GM18951 (cell line): Measurements from ENCODE around the gene SUGCT.

ENCODE experiments used
- POLR2A ChIP-seq: IDR thresholded peaks from 4 replicates; pipeline ENCODE4 v1.6.1; 2011; ENCODE audit warnings: mild to moderate bottlenecking; ENCODE audit not compliant: insufficient read length, insufficient read depth; ENCODE audit errors: extremely low read depth
- in situ Hi-C: fragments of 300-500 bp; cut with MboI; formaldehyde crosslinking; loops from one replicate; pipeline ENCODE4 v1.12.0; 2022; ENCODE audit warnings: low sequenced_read_pairs, mixed read lengths, inconsistent platforms; ENCODE audit not compliant: unreplicated experiment

Gene SUGCT

DNA sequence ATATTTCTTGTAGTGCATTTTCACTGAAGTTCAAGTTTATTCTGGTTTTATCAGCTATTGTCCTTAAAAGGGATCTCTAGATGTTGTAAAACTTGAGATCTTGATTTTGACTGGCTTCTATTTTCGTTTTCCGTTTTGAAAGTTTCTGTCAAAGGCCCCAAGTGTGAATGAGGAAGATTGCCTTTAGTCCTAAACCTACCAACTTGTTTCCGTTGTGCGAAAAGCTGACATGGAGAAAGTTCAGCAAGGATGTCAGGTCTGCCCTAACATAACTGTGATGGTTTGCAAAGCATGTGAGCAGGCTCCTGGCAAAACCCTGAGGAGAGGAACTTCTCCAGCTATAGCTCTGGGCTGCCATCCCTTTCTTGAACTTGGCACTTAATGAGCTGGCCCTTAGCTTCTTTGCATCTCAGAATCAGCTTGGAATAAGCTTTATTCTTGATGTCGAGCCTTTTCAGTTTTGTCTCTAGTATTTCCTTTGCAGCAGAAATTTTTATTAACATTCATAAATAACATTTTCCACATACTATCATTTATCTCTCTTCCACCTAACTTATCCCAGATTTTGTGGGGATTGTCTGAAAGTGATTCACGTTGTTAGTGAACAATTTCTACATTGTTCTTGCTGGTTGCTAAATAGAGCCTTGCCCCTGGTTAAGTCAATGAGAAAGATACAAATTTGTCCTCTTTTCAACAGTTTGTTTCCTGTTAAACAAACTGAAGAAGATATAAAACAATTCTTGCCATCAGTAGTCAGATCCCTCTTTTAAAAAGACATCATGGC, 559.4 kb downstream of the SUGCT start:
- no peak for TF ChIP-seq POLR2A
- in situ Hi-C loops = no loop called here

DNA sequence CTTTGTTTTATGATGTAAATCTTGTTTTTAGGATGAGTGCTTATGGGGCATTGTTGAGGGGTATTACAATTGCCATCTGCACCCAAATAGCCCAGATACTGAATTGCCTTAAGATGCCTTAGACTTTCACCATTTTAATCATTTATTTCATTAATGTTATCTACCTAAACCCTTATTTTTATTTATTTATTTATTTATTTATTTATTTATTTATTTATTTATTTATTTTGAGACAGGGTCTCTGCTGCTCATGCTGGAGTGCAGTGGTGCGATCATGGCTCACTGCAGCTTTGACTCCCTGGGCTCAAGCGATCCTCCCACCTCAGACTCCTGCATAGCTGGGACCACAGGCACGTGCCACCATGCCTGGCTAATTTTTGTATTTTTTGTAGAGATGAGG, 560.2 kb downstream of the SUGCT start:
- no peak for TF ChIP-seq POLR2A

DNA sequence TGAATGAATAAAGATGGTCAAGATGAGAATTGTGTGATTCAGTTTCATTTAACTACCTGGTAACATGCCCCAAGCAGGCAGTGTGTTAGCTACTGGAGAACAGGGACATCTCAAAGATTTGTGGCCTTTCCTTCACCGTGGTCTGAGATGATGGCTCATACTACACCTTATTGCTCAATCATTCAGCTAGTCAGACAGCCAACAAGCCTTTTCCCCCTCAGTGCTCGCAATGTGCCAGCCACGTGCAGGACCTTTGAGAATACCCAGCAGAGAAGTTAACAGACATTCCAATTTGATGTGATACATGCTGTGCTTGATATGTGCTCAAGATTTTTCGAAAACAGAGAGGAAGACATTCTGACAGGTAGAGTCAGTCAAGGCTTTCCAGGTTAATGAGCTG, 562.8 kb downstream of the SUGCT start:
- no peak for TF ChIP-seq POLR2A
- in situ Hi-C loops = no loop called here

More for the DNA sequence above, 560.2 kb downstream of the SUGCT start:
- in situ Hi-C loops = no loop called here

GRCh38 chr7:40698214-40698920, 563.6 kb downstream of the SUGCT start:
- in situ Hi-C loops = no loop called here
- no peak for TF ChIP-seq POLR2A

- TF ChIP-seq POLR2A = no peak
Measured at GRCh38 chr7:40698921-40699260, 564.1 kb downstream of the SUGCT start.

GRCh38 chr7:40700653-40701421, 566.0 kb downstream of the SUGCT start:
- in situ Hi-C loops = no loop called here
- TF ChIP-seq POLR2A = no peak

More at GRCh38 chr7:40698921-40699260, 564.1 kb downstream of the SUGCT start:
- in situ Hi-C loops = no loop called here

DNA sequence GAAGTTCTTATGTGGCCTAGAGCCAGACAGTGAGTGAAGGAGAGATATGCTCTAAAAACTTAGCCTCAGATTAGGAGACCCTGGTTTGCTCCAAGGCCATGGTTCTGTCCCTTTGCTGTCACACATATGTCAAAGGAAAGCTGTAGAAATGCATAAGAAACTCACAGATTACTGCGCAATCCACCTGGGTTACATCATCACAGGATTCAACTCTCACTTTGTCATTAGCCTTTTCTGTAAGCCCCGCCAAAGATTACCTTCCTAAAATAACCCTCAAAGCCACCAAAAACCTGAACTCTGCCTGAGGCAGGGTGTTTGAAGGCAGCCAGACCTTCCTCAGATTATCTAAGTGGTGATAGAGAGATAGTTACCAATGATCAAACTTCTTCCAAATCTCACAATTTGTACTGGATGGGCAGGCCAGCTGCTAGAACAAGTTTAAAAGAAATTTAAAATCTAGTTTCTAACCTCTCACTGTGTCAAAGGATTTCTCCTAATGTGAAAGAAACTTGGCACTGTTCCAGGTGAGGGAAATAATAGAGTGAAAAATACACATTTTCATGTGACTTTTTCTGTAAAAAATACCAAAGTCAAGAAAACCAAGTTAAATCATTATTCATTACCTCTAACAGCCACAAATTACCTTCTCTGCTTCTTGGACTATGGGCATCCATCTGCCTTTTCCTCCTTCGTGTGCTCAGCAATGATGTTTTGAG, 567.2 kb downstream of the SUGCT start:
- no peak for TF ChIP-seq POLR2A
- in situ Hi-C loops = no loop called here

DNA sequence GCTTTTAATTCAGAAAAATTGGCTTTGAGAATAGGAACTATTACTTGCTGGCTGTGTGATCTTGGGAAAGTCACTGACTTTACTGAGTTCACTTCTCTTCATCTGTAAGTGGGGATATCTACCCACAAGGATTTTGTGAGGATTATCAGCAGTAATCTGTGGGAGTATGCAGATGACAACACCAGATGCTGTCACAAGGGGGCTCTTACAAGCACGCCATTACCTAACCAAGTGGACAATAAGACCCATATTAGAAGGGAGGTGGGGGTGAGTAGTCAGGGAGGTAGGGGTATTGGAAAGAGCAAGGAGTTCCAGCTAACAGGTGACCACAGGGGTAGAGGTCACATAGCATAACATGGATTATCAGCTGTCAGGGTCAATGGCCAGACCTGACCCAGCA, 569.4 kb downstream of the SUGCT start:
- in situ Hi-C loops = no loop called here
- TF ChIP-seq POLR2A = no peak

DNA sequence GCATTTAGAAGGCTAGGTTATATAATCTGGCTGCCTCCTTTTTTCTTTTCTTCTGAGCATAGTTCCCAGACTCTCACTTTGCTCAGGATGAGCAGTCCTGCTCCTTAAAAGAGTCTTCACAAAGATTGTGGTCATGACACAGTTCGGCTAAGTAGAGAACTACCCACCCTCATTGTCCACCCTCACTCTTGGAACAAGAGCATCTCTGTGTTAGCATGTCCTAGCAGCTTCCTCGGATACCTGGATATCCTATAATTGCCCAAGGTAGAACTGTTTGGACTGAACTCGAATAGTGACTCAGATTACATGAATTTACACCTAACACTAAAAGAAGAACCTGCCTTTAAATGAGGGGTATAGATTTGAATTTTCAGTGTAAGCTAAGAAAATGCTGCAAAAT, 572.0 kb downstream of the SUGCT start:
- TF ChIP-seq POLR2A = no peak
- in situ Hi-C loops = no loop called here

GRCh38 chr7:40709062-40709964, 574.5 kb downstream of the SUGCT start:
- no peak for TF ChIP-seq POLR2A
- in situ Hi-C loops = no loop called here

DNA sequence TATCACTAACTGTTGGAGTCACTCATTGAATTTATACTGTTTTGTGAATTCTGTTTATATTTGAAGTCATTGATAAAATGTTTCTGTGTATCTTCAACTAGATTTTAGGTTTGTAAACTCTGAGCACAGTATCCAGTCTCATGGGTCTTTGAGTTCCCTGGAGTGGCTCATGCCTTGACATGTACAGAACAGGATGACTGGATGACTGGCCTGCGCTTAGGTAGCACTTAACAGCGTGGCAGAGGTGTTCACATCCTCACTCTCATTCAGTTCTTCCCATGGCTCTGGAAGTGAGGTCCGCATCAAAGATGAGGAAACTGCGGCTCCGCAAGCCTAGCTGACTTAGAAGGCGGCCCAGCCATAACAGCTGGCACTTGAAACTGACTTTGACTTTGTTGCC, 576.9 kb downstream of the SUGCT start:
- no peak for TF ChIP-seq POLR2A
- in situ Hi-C loops = no loop called here

- TF ChIP-seq POLR2A = no peak
- in situ Hi-C loops = no loop called here
Measured at GRCh38 chr7:40714363-40715052, 579.7 kb downstream of the SUGCT start.

GRCh38 chr7:40715053-40715430, 580.2 kb downstream of the SUGCT start:
- TF ChIP-seq POLR2A = no peak

More at GRCh38 chr7:40715053-40715430, 580.2 kb downstream of the SUGCT start:
- in situ Hi-C loops = no loop called here
